ENCODE data around the gene GRP.

GRCh38 chr18:59219672-59220163 is at the start of gene GRP:
- no peak for TF ChIP-seq TAF1 (IDR thresholded peaks at IDR 0.05; ENCODE audit: borderline replicate concordance, insufficient read depth, low read length)
- no peak for TF ChIP-seq SIN3A (IDR thresholded peaks at IDR 0.05; ENCODE audit: borderline replicate concordance, insufficient read depth, low read length)

Measured in PFSK-1 (cell line).